HG03103 (cell line): ENCODE results near the gene CERS1.

ENCODE experiments used
- ATAC-seq: cut with Tn5 transposase; IDR thresholded peaks from one replicate; pipeline ENCODE4 v1.9.1; 2021; ENCODE audit warnings: low read depth; ENCODE audit not compliant: unreplicated experiment

Gene CERS1

GRCh38 chr19:18895824-18896341, at the start of gene CERS1:
TSS of gene CERS1 (minus strand) at chr19:18896158. CDS start at chr19:18896072, 86 bp downstream.
- ATAC-seq: no peak

- ATAC-seq: no peak
These were observed 49.3 kb upstream of the CERS1 start for GRCh38 chr19:18945297-18945696.

GRCh38 chr19:18943465-18943864, 47.5 kb upstream of the CERS1 start:
- no peak for ATAC-seq

GRCh38 chr19:18942692-18943091, 46.7 kb upstream of the CERS1 start:
- no peak for ATAC-seq

GRCh38 chr19:18941628-18942354, 45.8 kb upstream of the CERS1 start:
- ATAC-seq: no peak

GRCh38 chr19:18940769-18941627, 45.0 kb upstream of the CERS1 start, which contains the start of gene HOMER3:
TSS of gene HOMER3 (minus strand) at chr19:18941217. CDS start at chr19:18938982, 2,235 bp downstream.
- ATAC-seq: no peak

GRCh38 chr19:18939922-18940768, 44.2 kb upstream of the CERS1 start:
- no peak for ATAC-seq

GRCh38 chr19:18939163-18939562, 43.2 kb upstream of the CERS1 start:
- no peak for ATAC-seq

- ATAC-seq: no peak
These were observed 37.3 kb upstream of the CERS1 start for GRCh38 chr19:18933297-18933696.

GRCh38 chr19:18932216-18932841, 36.4 kb upstream of the CERS1 start:
- no peak for ATAC-seq

- no peak for ATAC-seq
These were observed 35.6 kb upstream of the CERS1 start for GRCh38 chr19:18931316-18932162.

- ATAC-seq: no peak
These were observed 33.4 kb upstream of the CERS1 start for GRCh38 chr19:18929311-18929710.

GRCh38 chr19:18928018-18928805, 32.3 kb upstream of the CERS1 start:
- ATAC-seq: no peak

GRCh38 chr19:18924684-18925213, 28.8 kb upstream of the CERS1 start:
- no peak for ATAC-seq

GRCh38 chr19:18922228-18922985, 26.4 kb upstream of the CERS1 start:
- ATAC-seq: no peak

GRCh38 chr19:18921593-18921992, 25.6 kb upstream of the CERS1 start:
- no peak for ATAC-seq

- ATAC-seq: no peak
These were observed 24.4 kb upstream of the CERS1 start for GRCh38 chr19:18920400-18920799.

GRCh38 chr19:18919900-18920214, 23.9 kb upstream of the CERS1 start:
- ATAC-seq: no peak
